DND-41 (cell line): ENCODE results near the gene KRT34.

Source experiments
- ATAC-seq: fragments of 200-7000 bp; cut with Tn5 transposase; 3 replicates; pipeline ENCODE4 v1.9.1; 2021; ENCODE audit warnings: low read depth; ENCODE audit not compliant: insufficient read depth
- DNase-seq: peaks from one replicate; pipeline ENCODE4 v3.0.0-alpha.2; 2020
- H2AFZ ChIP-seq: 2 replicates; pipeline ENCODE4 v1.6.0; 2012; ENCODE audit warnings: low read depth, low read length
- H3K27ac ChIP-seq: 2 replicates; pipeline ENCODE4 v1.5.1; 2012; ENCODE audit warnings: low read length, inconsistent platforms
- H3K27me3 ChIP-seq: fragments of 200-600 bp; sonication (generic); 2 replicates; pipeline ENCODE4 v1.6.0; 2012; ENCODE audit warnings: low read length, mild to moderate bottlenecking, inconsistent platforms; ENCODE audit not compliant: insufficient read depth, poor library complexity
- H3K36me3 ChIP-seq: 2 replicates; pipeline ENCODE4 v1.5.1; 2012; ENCODE audit warnings: low read length, inconsistent platforms; ENCODE audit not compliant: insufficient read depth
- H3K4me1 ChIP-seq: 2 replicates; pipeline ENCODE4 v1.5.1; 2012; ENCODE audit warnings: mild to moderate bottlenecking, low read length; ENCODE audit not compliant: insufficient read depth
- H3K4me2 ChIP-seq: 2 replicates; pipeline ENCODE4 v1.6.0; 2012; ENCODE audit warnings: mild to moderate bottlenecking, moderate library complexity, low read length, inconsistent platforms; ENCODE audit not compliant: insufficient read depth
- H3K4me3 ChIP-seq, 2 experiments: fragments of 200-600 bp in 1 of 2; shearing (Covaris generic) in 1 of 2; 2 replicates each; pipeline ENCODE4 v1.5.1; 2012 to 2016; ENCODE audit warnings: inconsistent platforms in 2 of 2, low read length in 2 of 2, mild to moderate bottlenecking in 2 of 2, low read depth in 1 of 2, moderate library complexity in 1 of 2
- H3K79me2 ChIP-seq: 2 replicates; pipeline ENCODE4 v1.6.0; 2012; ENCODE audit warnings: low read length, inconsistent platforms; ENCODE audit not compliant: insufficient read depth
- H3K9ac ChIP-seq: 2 replicates; pipeline ENCODE4 v1.6.0; 2012; ENCODE audit warnings: low read depth, mild to moderate bottlenecking, inconsistent platforms, low read length, moderate library complexity
- H3K9me3 ChIP-seq: 2 replicates; pipeline ENCODE4 v1.5.1; 2012; ENCODE audit warnings: low read length, moderate library complexity, mild to moderate bottlenecking, inconsistent platforms; ENCODE audit not compliant: insufficient read depth, severe bottlenecking
- H4K20me1 ChIP-seq: 2 replicates; pipeline ENCODE4 v1.6.0; 2012; ENCODE audit warnings: low read length; ENCODE audit not compliant: insufficient read depth
- CTCF ChIP-seq: IDR thresholded peaks from 2 replicates; pipeline ENCODE4 v1.5.1; 2012; ENCODE audit warnings: borderline replicate concordance, low read length, moderate library complexity, mild to moderate bottlenecking; ENCODE audit not compliant: poor library complexity, severe bottlenecking; ENCODE audit errors: extremely low read depth
- EZH2 ChIP-seq: IDR thresholded peaks from 3 replicates; pipeline ENCODE4 v1.6.1; 2012; ENCODE audit warnings: borderline replicate concordance, low read depth, mild to moderate bottlenecking, moderate library complexity, low read length, inconsistent platforms; ENCODE audit not compliant: severe bottlenecking

The KRT34 gene

GRCh38 chr17:41366070-41366469, 16.0 kb downstream of the KRT34 start:
- H3K9me3 ChIP-seq, result no peaks in the 10 kb centered on the region
- H3K9ac ChIP-seq, result no peak overlapping the region
- no peak overlapping the region for H3K27ac ChIP-seq
- DNase-seq (no peak), ATAC-seq (no peak)
- no peaks in the 10 kb centered on the region for H3K79me2 ChIP-seq
- H3K4me3 ChIP-seq, result no peak overlapping the region
- H3K36me3 ChIP-seq, result no peaks in the 10 kb centered on the region
- H4K20me1 ChIP-seq, result no peaks in the 10 kb centered on the region
- peaks cover 4% of the 10 kb centered on the region for H3K27me3 ChIP-seq
- no peaks in the 10 kb centered on the region for H3K4me1 ChIP-seq
- H2AFZ ChIP-seq, result no peak overlapping the region
- no peak overlapping the region for H3K4me2 ChIP-seq
- TF ChIP-seq CTCF, result no peak
- TF ChIP-seq EZH2, result no peak

GRCh38 chr17:41363881-41364280, 18.2 kb downstream of the KRT34 start:
- Histone ChIP-seq H3K79me2 (no peaks in the 10 kb centered on the region), H4K20me1 (no peaks in the 10 kb centered on the region), H3K36me3 (no peaks in the 10 kb centered on the region), H3K27ac (no peak overlapping the region), H3K9me3 (no peaks in the 10 kb centered on the region), H2AFZ (no peak overlapping the region), H3K4me3 (no peak overlapping the region), H3K27me3 (peaks cover 4% of the 10 kb centered on the region), H3K9ac (no peak overlapping the region), H3K4me2 (no peak overlapping the region), H3K4me1 (no peaks in the 10 kb centered on the region)
- ATAC-seq (no peak), DNase-seq (no peak)
- no peak for TF ChIP-seq CTCF
- TF ChIP-seq EZH2, result no peak

GRCh38 chr17:41360296-41360995, 21.7 kb downstream of the KRT34 start:
- H3K4me3 ChIP-seq, result no peak overlapping the region
- no peak overlapping the region for H3K27ac ChIP-seq
- no peaks in the 10 kb centered on the region for H4K20me1 ChIP-seq
- H3K9me3 ChIP-seq, result no peaks in the 10 kb centered on the region
- TF ChIP-seq EZH2, result no peak
- TF ChIP-seq CTCF, result no peak
- peaks cover 10% of the 10 kb centered on the region for H3K27me3 ChIP-seq
- H3K79me2 ChIP-seq, result no peaks in the 10 kb centered on the region
- H3K9ac ChIP-seq, result no peak overlapping the region
- ATAC-seq, result no peak
- H3K36me3 ChIP-seq, result no peaks in the 10 kb centered on the region
- H3K4me1 ChIP-seq, result no peaks in the 10 kb centered on the region
- H3K4me2 ChIP-seq, result no peak overlapping the region
- H2AFZ ChIP-seq, result no peak overlapping the region
- no peak for DNase-seq
